Stimulated activated CD4-positive, alpha-beta T cell treated with anti-CD3 and anti-CD28 coated beads, Interleukin-4, amount 100 ng/mL, for 48 hours (primary cell): Measurements from ENCODE around the gene CUX1.
"Not testable (repeated sequence)": the region's sequence is repeated elsewhere in the genome, so short reads cannot be mapped to it uniquely, and the experiment has no call there.

Experiments used
- DNase-seq, 2 donors: peaks; one replicate each; pipeline ENCODE4 v3.0.0-alpha.2; 2020; ENCODE audit warnings: low read depth in 2 of 2

Gene CUX1

GRCh38 chr7:102008535-102009262, 191.3 kb downstream of the CUX1 start:
- DNase-seq, result no peak

DNA sequence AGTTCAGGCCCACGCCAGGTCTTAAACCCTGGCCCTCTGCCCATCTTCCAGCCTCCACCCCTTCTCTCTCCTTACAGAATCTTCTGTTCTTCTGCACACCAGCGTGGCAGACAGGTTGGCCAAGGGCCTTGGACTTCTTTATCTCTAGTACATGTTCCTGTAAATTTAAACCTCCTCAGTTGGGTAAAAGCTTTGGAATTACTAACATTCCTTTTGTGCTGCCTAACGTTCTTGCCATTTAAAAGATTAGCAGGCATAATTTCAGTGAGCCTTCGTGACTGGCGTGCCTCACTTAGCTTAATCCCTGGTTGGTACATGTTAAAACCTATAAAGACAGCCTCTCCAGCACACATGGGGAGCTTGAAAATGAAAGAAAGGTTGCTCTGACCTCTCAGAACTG, 192.2 kb downstream of the CUX1 start:
- DNase-seq, result no peak

- not testable (repeated sequence) for DNase-seq
These were observed 194.8 kb downstream of the CUX1 start for GRCh38 chr7:102012112-102012830.

DNA sequence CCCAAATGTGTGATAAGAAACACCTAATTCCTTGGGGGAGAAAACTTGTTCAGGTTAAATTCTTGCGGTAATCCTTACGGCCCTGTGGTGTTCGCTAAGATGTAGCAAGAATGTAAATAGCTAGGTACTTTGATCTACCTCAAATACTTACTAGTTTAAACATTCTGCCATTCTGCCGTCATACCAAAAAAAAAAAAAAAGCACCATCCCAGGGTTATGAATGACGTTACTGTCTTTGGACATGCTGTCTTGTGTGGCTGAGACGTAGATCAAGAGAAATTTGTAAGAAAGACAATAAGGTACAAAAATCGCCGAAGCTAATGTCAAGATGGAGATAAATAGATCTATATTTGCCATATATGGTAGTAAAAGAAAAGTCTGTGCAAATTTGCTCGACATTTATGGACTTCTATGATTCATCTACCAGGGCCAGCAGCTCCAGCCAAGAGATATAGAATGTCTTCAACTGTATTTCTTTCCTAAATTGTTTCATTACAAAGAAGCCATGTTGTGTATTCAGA, 195.6 kb downstream of the CUX1 start:
- no peak for DNase-seq

DNA sequence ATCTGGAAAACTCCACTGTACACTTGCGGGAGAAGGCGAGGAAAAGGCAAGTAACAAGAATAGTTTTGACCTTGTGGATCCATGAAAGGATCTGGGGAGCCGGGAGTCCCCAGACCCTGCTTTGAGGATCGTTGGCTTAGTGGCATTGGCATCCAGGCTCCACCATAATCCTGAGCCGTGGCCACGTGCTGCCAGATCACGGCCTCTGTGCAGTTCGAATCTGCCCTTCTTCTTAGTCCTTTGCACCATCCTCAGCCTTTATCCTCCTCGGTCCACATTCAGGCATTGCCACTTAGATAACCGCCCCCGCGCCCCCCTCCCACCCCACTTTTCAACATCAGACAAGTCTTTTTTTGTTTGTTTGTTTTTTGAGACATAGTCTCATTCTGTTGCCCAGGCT, 201.4 kb downstream of the CUX1 start:
- no peak for DNase-seq

DNA sequence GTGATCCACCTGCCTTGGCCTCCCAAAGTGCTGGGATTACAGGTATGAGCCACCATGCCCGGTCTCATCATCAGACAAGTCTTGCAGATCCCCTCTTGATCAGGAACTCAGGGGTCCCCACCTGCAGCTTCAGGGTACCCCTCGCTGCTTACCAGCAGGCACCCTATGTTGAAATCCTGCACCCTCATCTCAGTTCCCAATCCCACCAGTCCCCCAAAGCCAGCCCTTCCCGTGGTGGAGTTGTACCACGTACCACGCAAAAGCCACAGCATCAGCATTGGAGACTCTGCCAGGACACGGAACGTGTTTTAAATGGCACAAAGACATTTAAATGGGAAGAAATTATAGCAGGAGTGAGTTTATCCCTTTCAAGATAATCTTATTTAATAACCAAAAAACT, 202.0 kb downstream of the CUX1 start:
- DNase-seq, result no peak

DNA sequence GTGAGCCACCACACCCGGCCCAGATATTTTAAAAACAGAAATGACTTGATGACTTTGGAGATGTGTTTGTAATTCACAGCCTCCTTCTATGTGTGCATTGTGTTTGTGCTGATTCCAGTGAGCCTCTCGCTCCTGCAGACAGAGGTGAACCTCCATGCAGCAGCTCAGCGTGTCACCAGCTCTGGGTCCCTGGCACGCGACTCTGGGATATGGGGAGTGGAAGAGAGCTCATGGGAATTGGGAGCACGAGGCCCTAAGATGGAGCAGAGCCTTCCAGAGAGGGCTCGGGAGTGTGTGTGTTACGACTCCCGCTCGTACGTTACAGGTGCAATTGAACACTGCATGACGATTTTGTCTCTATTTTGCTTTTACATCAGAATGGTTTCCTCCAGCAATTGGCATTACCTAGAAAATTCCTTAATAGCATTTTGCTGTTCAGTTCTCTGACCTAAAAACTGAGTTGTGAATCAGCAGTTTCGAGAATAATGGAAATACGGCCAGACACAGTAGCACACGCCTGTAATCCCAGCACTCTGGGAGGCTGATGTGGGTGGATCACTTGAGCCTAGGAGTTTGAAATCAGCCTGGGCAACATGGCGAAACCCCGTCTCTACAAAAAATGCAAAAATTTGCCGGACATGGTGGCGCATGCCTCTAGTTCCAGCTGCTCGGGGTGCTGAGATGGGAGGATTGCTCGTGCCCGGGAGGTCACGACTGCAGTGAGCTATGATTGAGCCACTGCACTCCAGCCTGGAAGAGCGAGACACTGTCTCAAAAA, 204.6 kb downstream of the CUX1 start:
- DNase-seq, result no peak

- no peak for DNase-seq
These were observed 206.8 kb downstream of the CUX1 start for GRCh38 chr7:102024005-102024768.

- no peak for DNase-seq
These were observed 207.5 kb downstream of the CUX1 start for GRCh38 chr7:102024769-102025391.

- not testable (repeated sequence) for DNase-seq
These were observed 208.4 kb downstream of the CUX1 start for GRCh38 chr7:102025777-102026176.

DNA sequence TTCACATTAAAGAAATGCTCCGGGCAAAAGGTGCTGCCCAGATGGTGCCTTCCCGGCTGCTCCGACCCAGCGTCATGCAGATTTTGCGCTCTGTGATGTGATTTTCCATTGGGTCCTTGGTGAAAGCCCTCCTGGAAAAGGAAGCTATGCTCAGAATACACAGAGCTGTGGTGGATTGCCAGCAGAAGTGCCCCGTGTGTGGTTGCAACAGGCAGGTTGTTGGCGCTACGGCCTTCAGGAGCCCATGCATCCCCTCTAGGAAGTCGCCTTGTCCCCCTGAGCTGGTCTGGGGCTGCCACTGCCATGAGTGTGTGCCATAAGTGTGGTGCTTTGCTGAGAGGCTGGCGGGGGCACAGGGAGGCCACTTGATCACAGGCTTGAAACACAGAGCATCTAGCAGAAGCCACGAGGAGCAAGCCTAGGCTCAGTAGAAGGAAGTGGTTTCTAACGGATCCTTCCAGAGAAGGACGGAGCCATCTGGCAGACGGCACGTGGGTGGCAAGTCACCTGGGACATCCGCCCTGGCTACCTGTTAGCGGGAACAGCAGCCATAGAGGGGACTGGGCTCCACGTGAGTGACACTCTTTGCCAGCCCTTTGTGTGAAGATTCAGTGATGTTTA, 210.9 kb downstream of the CUX1 start:
- no peak for DNase-seq

DNA sequence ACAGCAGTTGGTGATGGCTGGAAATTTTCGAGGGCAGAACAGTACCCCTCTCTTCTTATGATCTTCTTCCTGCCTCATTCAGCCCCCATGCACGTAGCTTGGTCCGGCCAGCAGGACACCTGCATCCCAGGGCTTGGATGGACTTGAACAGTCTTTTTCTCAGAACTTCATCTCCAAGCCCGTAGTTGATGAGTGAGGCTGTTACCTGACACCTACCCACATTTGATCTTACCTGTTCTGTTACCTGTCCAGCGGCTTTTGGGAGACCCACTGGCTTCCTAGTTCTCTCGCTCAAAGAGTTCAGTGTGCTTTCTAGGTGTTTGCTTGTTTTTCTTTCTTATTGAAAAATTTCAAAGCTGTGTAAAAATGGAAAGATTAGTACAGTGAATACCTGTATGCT, 212.2 kb downstream of the CUX1 start:
- no peak for DNase-seq

- no peak for DNase-seq
These were observed 213.3 kb downstream of the CUX1 start for GRCh38 chr7:102030696-102031095.

DNA sequence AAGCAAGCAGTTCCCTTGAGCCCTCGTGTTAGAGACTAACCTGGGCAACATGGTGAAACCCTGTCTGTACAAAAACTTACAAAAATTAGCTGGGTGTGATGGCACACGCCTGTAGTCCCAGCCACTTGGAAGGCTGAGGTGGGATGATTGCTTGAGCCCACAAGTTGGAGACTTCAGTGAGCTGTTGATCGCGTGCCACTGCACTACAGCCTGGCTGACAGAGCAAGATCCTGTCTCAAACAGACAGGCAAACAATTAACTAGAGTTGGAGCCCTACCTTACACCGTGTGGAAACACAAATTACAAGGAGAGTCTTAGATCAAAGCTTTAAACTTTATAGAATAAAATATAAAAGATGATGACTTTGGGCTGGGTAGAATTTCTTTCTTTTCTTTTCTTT, 219.5 kb downstream of the CUX1 start:
- no peak for DNase-seq

DNA sequence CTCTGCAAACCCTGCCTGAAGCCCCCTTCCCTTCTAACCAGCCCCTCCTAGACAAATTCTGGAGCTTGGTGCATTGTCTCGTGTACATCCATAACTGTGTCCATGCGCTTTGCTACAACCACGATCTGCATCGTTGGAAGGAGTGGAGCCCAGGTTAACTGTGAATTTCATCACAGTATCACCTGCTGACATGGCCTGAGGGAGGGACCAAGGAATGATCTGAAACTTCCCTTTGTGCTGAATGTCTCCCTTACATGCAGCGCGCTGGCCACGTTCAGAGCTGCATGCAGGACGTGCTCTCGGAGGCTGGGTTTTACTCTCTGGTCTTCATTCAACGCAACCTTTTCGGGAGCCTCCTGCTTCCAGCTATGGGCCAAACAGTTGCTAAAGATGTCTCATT, 222.3 kb downstream of the CUX1 start:
- no peak for DNase-seq

DNA sequence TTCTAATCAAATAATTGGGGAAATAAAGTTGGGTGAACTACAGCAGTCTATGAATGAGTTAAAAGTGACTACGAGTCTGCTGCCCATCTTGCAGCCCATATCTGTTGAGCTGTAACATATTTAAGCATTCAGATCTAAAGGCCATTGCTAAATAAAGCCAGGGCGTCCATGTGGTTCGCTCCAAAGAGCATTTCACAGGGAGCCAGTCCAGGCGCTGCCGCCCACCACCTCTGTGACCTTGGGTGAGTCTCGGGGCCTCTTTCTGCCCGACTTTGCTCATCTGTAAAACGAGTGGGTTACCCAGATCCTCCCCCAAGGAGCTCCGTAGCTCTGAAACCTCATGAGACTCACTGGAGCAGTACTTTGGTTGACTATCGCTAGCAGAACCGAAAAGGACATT, 223.1 kb downstream of the CUX1 start:
- DNase-seq, result no peak

DNA sequence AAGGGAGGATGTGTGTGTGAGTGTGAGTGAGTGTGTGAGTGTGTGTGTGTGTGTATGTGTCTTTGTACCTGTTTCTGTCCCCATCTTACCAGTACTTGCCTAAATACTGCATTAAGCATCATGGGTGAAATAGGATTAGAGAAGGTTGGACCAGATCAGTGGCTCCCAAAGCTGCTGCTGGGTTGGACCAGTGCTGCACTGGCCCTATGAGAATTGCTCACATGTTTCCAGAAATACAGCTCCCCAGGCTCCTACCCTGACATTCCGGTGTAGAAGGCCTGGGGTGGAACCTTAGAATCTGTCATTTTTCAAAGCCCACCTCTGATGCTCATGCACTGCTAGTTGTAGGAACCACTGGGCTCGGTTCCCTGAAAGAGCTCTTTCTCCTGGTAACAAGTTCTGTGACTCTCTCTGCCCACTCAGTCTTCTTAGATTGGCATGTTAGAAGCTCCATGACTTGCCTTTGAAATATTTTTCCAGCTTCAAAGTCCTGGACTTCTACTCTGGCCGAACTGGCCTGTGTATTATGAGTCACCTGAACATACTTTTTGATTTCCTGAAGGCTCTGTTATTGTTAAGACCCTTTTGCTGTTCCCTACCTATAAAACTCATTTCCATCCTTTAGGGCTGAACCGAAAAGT, 224.7 kb downstream of the CUX1 start:
- DNase-seq, result no peak

GRCh38 chr7:102042796-102043195, 225.4 kb downstream of the CUX1 start:
- DNase-seq, result not testable (repeated sequence)

DNA sequence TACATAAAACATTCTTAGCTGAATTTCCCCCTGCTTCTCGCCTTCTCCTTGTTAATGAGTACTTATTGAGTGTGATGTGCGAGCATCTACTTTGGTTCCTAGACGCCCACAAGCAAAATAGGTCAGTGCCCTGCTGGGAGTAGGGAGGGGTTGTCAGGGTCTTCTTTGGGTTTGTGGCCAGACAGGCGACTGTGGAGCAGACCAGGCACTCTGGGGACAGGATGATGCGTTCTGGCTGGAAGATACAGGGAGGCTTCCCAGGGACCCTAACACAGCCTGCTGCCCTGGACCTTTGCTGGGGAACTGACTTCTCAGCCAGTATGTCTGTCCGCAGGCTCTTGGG, 227.2 kb downstream of the CUX1 start:
- DNase-seq, result no peak

- DNase-seq, result no peak
These were observed 227.7 kb downstream of the CUX1 start for GRCh38 chr7:102044984-102045673.
